ENCODE data around the gene SOCS7.

GRCh38 chr17:38400286-38400685 is 48.6 kb downstream of the SOCS7 start:
- no peak for TF ChIP-seq CTCF (conservative IDR thresholded peaks at IDR 0.05; ENCODE audit: low read depth, low read length)
- no peak for TF ChIP-seq EZH2phosphoT487 (IDR thresholded peaks at IDR 0.05; ENCODE audit: borderline replicate concordance, low read length)

All from PC-3 (cell line).